Stomach (tissue), 9 donors: ENCODE results near the gene MOCS1. TPM values are rescaled to one million over a fixed set of nuclear protein-coding genes. Genes with fewer than 3 reads are reported as not detected.

ENCODE experiments used
- DNase-seq, 2 donors: peaks; one replicate each; pipeline versions ENCODE4 v3.0.0 to v3.0.0-alpha.2; 2013 to 2019
- H3K27ac ChIP-seq, 5 donors: fragments of 200-600 bp in 4 of 5; sonication (generic) in 4 of 5; one replicate each; pipeline ENCODE4 v1.5.1; 2013 to 2019; ENCODE audit warnings: mild to moderate bottlenecking in 1 of 5, moderate library complexity in 1 of 5
- H3K27me3 ChIP-seq, 3 donors: fragments of 200-600 bp; sonication (generic); one replicate each; pipeline ENCODE4 v1.5.1; 2017 to 2019; ENCODE audit warnings: mixed run types in 1 of 3
- H3K36me3 ChIP-seq, 4 donors: fragments of 200-600 bp; sonication (generic); 1 replicate in 3 of 4; 2 replicates in 1 of 4; pipeline ENCODE4 v1.5.1; 2016 to 2019
- H3K4me1 ChIP-seq, 4 donors: fragments of 200-600 bp; sonication (generic); one replicate each; pipeline ENCODE4 v1.5.1; 2016 to 2019
- H3K4me3 ChIP-seq, 4 donors: fragments of 200-600 bp; sonication (generic) in 3 of 4; one replicate each; pipeline ENCODE4 v1.5.1; 2016 to 2019; ENCODE audit warnings: mild to moderate bottlenecking in 1 of 4
- H3K9me3 ChIP-seq, 4 donors: fragments of 200-600 bp; sonication (generic); one replicate each; pipeline ENCODE4 v1.5.1; 2016 to 2019
- EP300 ChIP-seq: sonication (generic); formaldehyde crosslinking; IDR thresholded peaks from one replicate; pipeline ENCODE4 v1.6.1; 2017; ENCODE audit warnings: antibody characterized with exemption
- POLR2A ChIP-seq, 4 donors: fragments of 450-650 bp; IDR thresholded peaks; one replicate each; pipeline ENCODE4 v1.6.1; 2016; ENCODE audit warnings: antibody characterized with exemption in 4 of 4, control low read depth in 2 of 4, mild to moderate bottlenecking in 1 of 4, moderate library complexity in 1 of 4
- POLR2AphosphoS5 ChIP-seq, 3 donors: sonication (generic); formaldehyde crosslinking; IDR thresholded peaks; one replicate each; pipeline ENCODE4 v1.6.1; 2016; ENCODE audit warnings: antibody characterized with exemption in 3 of 3
- WGBS, 5 donors: extraction: QIAGEN DNeasy Blood & Tissue Kit in 3 of 5; methylation state at CpG; one replicate each; pipeline versions ENCODE4 v1.1.5 to v1.1.7; 2013 to 2018; 5-methylcytosine and 5-hydroxymethylcytosine counted together
- intact Hi-C: fragments of 100-400 bp; cut with DNase I; formaldehyde crosslinking; loops from one replicate; pipeline ENCODE4 v1.15.1; 2023; ENCODE audit warnings: low total_unique reads
- polyA plus RNA-seq, 3 donors: library from polyadenylated mRNA; stranded (reverse); fragments of 200-250 nt; gene quantifications; one replicate each; pipeline ENCODE4 v1.2.3, GENCODE V29; 2013
- total RNA-seq, 5 donors: library from RNA; depleted of rRNA; stranded (reverse); fragments of >200 nt; gene quantifications; one replicate each; pipeline versions ENCODE4 v1.1.0 to v1.2.3, GENCODE V29; 2014 to 2016
- TF ChIP-seq, protein P1 (sequence below), 7 experiments: fragments of 450-650 bp in 4 of 7; fragments of 200-600 bp in 3 of 7; sonication (generic) in 3 of 7; IDR thresholded peaks; one replicate each; pipeline ENCODE4 v1.5.1; 2016 to 2019; ENCODE audit warnings: antibody characterized with exemption in 7 of 7, control low read depth in 2 of 7, mild to moderate bottlenecking in 1 of 7
- donor health status: healthy with polysubstance abuse.
- donor health status: Bipolar disorder and iron deficiency.
- donor health status: healthy.

The MOCS1 gene
- total and polyA plus RNA-seq, 8 donors, result 4.0 to 15.4 (median 10.0) TPM

DNA sequence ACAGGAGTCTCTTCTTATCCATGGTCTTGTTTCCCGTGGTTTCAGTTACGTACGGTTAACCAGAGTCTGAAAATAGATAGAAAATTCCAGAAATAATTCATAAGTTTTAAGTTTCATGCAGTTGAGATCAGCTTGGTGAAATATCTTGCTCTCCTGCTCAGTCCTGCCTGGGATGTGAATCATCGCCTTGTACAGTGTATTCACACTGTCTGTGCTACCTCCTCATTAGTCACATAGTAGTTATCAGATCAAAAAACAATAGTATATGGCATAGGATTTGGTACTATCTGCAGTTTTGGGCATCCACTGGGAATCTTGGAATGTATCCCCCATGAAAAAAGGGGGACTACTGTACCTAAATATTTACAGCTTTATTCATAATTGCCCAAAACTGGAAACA lies 22.7 kb upstream of the MOCS1 start:
- TF ChIP-seq POLR2AphosphoS5 (IDR thresholded peaks at IDR 0.05), result no peak
- no peak for TF ChIP-seq POLR2A (IDR thresholded peaks at IDR 0.05)
- no peak for TF ChIP-seq EP300
- TF ChIP-seq, protein P1, sequence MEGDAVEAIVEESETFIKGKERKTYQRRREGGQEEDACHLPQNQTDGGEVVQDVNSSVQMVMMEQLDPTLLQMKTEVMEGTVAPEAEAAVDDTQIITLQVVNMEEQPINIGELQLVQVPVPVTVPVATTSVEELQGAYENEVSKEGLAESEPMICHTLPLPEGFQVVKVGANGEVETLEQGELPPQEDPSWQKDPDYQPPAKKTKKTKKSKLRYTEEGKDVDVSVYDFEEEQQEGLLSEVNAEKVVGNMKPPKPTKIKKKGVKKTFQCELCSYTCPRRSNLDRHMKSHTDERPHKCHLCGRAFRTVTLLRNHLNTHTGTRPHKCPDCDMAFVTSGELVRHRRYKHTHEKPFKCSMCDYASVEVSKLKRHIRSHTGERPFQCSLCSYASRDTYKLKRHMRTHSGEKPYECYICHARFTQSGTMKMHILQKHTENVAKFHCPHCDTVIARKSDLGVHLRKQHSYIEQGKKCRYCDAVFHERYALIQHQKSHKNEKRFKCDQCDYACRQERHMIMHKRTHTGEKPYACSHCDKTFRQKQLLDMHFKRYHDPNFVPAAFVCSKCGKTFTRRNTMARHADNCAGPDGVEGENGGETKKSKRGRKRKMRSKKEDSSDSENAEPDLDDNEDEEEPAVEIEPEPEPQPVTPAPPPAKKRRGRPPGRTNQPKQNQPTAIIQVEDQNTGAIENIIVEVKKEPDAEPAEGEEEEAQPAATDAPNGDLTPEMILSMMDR (IDR thresholded peaks at IDR 0.05), result no peak
- Histone ChIP-seq H3K36me3 (no peaks in the 10 kb centered on the region), H3K9me3 (no peaks in the 10 kb centered on the region), H3K27me3 (no peaks in the 10 kb centered on the region), H3K4me1 (peaks cover 0 to 8% (median 0%) of the 10 kb centered on the region in 4 donors), H3K27ac (no peak overlapping the region), H3K4me3 (no peak overlapping the region)
- WGBS, 5 donors, result 89 to 96% (median 95%) methylated on average over 4 of the region's 4 CpGs
- intact Hi-C loops, result no loop called here
- DNase-seq, result no peak

DNA sequence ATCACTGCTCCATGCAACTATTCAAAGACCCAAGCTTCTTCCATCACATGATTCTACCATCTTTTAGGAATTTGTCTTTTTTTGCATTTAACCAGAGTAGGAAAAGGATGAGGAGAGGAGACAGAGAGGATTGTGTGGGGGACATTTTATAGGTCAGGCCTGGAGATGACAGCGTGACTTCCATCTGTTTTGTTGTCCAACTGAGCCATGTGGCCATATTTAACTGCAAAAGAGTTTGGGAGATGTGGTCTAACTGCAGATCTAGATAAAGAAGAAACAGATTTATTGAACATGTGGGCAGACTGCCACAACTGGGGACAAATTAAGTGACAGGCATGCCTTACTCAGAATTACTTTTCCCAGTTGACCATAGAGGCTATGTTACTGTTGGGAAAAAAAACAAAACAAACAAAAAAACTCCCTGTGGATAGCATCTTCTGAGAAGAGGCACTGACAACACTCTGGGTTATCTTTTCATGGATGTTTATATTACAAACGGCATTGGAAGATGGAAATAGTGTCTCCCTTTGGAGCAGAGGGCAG lies 18.9 kb upstream of the MOCS1 start:
- H3K27ac ChIP-seq, result no peak overlapping the region
- intact Hi-C loops, result no loop called here
- H3K4me1 ChIP-seq, result no peaks in the 10 kb centered on the region
- peaks cover 0 to 4% (median 0%) of the 10 kb centered on the region in 3 donors for H3K27me3 ChIP-seq
- H3K4me3 ChIP-seq, result no peak overlapping the region
- DNase-seq, result no peak
- TF ChIP-seq EP300 (no peak), POLR2AphosphoS5 (IDR thresholded peaks at IDR 0.05) (no peak)
- TF ChIP-seq, protein P1 (IDR thresholded peaks at IDR 0.05), result no peak
- no peaks in the 10 kb centered on the region for H3K36me3 ChIP-seq
- H3K9me3 ChIP-seq, result no peaks in the 10 kb centered on the region
- WGBS, 5 donors, result 56 to 71% (median 68%) methylated on average over 2 of the region's 2 CpGs

DNA sequence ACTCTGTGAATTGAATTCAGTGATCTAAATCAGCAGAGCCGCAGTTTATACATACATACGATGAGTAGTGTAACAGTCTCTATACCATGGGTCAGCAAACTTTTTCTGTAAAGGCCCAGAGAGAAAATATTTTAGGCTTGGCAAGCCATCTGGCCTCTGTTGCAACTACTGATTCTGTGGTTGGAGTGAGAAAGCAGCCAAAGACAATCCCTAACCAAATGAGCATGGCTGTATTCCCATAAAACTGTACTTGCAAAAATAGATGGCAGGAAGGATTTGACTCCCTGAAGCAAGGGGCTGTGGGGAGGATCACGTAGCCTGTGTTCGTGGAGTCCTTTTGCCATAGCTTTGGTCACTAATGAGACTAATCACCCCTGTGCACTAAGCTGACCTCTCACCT lies 17.9 kb upstream of the MOCS1 start:
- DNase-seq, result no peak
- TF ChIP-seq POLR2AphosphoS5 (IDR thresholded peaks at IDR 0.05) (no peak), EP300 (no peak)
- Histone ChIP-seq H3K27ac (no peak overlapping the region), H3K4me3 (no peak overlapping the region), H3K36me3 (no peaks in the 10 kb centered on the region), H3K9me3 (no peaks in the 10 kb centered on the region), H3K4me1 (no peaks in the 10 kb centered on the region), H3K27me3 (peaks cover 0 to 4% (median 0%) of the 10 kb centered on the region in 3 donors)
- 72 to 81% (median 77%) methylated on average over 4 of the region's 4 CpGs for WGBS, 5 donors
- intact Hi-C loops, result no loop called here

DNA sequence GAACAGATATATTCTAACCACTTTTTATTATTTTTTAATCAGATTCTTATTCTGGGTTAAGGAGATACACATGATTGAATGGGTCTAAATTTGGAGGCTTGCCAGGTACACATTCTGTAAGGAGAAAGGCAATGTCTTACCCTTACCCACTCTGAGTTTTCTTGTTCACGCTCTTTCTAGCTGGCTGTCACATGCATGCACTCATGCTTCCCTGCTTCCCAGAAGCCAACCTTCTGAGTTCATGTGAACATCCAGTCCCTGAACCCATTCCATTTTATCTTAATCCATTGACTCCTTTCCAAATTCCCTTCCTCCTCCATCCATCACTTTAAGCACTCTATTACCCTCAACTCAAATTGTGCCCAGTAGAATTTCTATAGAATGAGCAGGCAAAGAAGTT lies 17.5 kb upstream of the MOCS1 start:
- Histone ChIP-seq H3K36me3 (no peaks in the 10 kb centered on the region), H3K9me3 (no peaks in the 10 kb centered on the region), H3K27ac (no peak overlapping the region), H3K4me1 (no peaks in the 10 kb centered on the region), H3K27me3 (peaks cover 0 to 4% (median 0%) of the 10 kb centered on the region in 3 donors), H3K4me3 (no peak overlapping the region)
- DNase-seq, result no peak
- intact Hi-C loops, result no loop called here
- TF ChIP-seq, protein P1 (IDR thresholded peaks at IDR 0.05), result no peak
- no peak for TF ChIP-seq POLR2AphosphoS5 (IDR thresholded peaks at IDR 0.05)
- no peak for TF ChIP-seq POLR2A (IDR thresholded peaks at IDR 0.05)
- TF ChIP-seq EP300, result no peak
- WGBS, 5 donors, result 80 to 92% (median 83%) methylated on average over 1 of the region's 1 CpG

DNA sequence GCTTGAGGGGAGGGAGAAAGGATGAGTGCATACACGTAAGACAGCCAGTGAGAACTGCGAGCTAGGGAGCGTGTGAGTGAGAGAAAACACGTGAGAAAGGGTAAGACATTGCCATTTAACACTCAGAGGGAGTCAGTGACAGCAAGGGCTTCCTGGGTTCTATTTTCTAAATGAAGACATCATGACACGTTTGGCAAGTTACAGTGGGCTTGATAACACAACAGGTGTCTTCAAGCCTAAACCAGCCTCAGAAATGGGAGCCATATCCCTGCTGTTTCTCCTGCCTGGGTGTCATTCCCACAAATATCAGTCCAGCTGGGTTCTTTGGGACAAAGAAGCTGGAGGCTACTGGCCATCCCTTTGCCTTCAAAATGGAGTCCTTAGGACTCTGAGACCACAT lies 16.9 kb upstream of the MOCS1 start:
- DNase-seq, result no peak
- peaks cover 0 to 4% (median 0%) of the 10 kb centered on the region in 3 donors for H3K27me3 ChIP-seq
- WGBS, 5 donors, result 75 to 82% (median 81%) methylated on average over 5 of the region's 5 CpGs
- no peaks in the 10 kb centered on the region for H3K9me3 ChIP-seq
- H3K36me3 ChIP-seq, result no peaks in the 10 kb centered on the region
- H3K4me3 ChIP-seq, result no peak overlapping the region
- intact Hi-C loops, result no loop called here
- H3K27ac ChIP-seq, result no peak overlapping the region
- no peaks in the 10 kb centered on the region for H3K4me1 ChIP-seq
- no peak for TF ChIP-seq POLR2AphosphoS5 (IDR thresholded peaks at IDR 0.05)
- TF ChIP-seq EP300, result no peak
- no peak for TF ChIP-seq POLR2A (IDR thresholded peaks at IDR 0.05)
- TF ChIP-seq, protein P1 (IDR thresholded peaks at IDR 0.05), result no peak
